Activated CD4-positive, alpha-beta T cell treated with anti-CD3 and anti-CD28 coated beads for 36 hours (primary cell): ENCODE results near the gene OLFML3. TPM values are rescaled to one million over a fixed set of nuclear protein-coding genes. Genes with fewer than 3 reads are reported as not detected.
A peak's percentile ranks its signal among the peaks of the same experiment; 100 is the strongest.

Experiments used
- ATAC-seq: fragments of 200-7000 bp; cut with Tn5 transposase; one replicate; pipeline ENCODE4 v1.10.0; 2021; ENCODE audit warnings: mild to moderate bottlenecking, moderate library complexity
- CTCF ChIA-PET: fragments of 350-600 bp; sonication (Branson Sonifier 250); formaldehyde crosslinking; loops from one replicate; lab custom pipeline; 2021; ENCODE audit warnings: antibody characterized with exemption; lab: Charles Lee
- POLR2A ChIA-PET: fragments of 350-600 bp; sonication (Branson Sonifier 250); formaldehyde crosslinking; loops from one replicate; lab custom pipeline; 2021; ENCODE audit warnings: antibody characterized with exemption, inconsistent platforms; lab: Charles Lee
- DNase-seq: peaks from one replicate; pipeline ENCODE4 v3.0.0-alpha.2; 2020
- H3K27ac Mint-ChIP-seq: one replicate; pipeline ENCODE4 v1.8.0; 2021; ENCODE audit warnings: mixed read lengths
- H3K27me3 Mint-ChIP-seq: one replicate; pipeline ENCODE4 v1.8.0; 2021; ENCODE audit warnings: mixed read lengths
- H3K36me3 Mint-ChIP-seq: one replicate; pipeline ENCODE4 v1.8.0; 2021; ENCODE audit warnings: low read depth, mixed read lengths
- H3K4me1 Mint-ChIP-seq: one replicate; pipeline ENCODE4 v1.8.0; 2021; ENCODE audit warnings: mixed read lengths
- H3K4me3 Mint-ChIP-seq: one replicate; pipeline ENCODE4 v1.8.0; 2021; ENCODE audit warnings: mild to moderate bottlenecking, moderate library complexity, mixed read lengths
- H3K9me3 Mint-ChIP-seq: one replicate; pipeline ENCODE4 v1.8.0; 2021; ENCODE audit warnings: low read depth, mixed read lengths
- intact Hi-C, 2 experiments: fragments of 100-400 bp; cut with DNase I in 1 of 2; cut with micrococcal nuclease in 1 of 2; formaldehyde crosslinking; loops; one replicate each; pipeline versions ENCODE4 v1.14.2 to v1.15.1; 2022 to 2024; cut with DNase I, micrococcal nuclease
- total RNA-seq, 2 experiments: library from RNA; stranded (reverse); gene quantifications; one replicate each; pipeline ENCODE4 v1.2.3, GENCODE V29; 2021

The OLFML3 gene, protein sequence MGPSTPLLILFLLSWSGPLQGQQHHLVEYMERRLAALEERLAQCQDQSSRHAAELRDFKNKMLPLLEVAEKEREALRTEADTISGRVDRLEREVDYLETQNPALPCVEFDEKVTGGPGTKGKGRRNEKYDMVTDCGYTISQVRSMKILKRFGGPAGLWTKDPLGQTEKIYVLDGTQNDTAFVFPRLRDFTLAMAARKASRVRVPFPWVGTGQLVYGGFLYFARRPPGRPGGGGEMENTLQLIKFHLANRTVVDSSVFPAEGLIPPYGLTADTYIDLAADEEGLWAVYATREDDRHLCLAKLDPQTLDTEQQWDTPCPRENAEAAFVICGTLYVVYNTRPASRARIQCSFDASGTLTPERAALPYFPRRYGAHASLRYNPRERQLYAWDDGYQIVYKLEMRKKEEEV
- total RNA-seq, result under 1 TPM in 1 of 2 experiments, not detected in 1; 0.11 TPM

GRCh38 chr1:113978863-113979702 lies at the start of gene OLFML3:
OLFML3 (plus strand) TSS chr1:113979474; CDS start chr1:113979517, 43 bp downstream.
- POLR2A ChIA-PET, result interaction anchor here (1.0 kb wide), 1 partner anchor 304 kb away, joined by 3 read pairs; no protein-coding TSS in a partner anchor
- no peaks in the 10 kb centered on the region for H3K27me3 Mint-ChIP-seq
- H3K9me3 Mint-ChIP-seq, result no peaks in the 10 kb centered on the region
- peaks cover 12% of the 10 kb centered on the region for H3K36me3 Mint-ChIP-seq
- no peak within 1 kb of the TSS for H3K27ac Mint-ChIP-seq
- intact Hi-C loops, result loop anchor here (1.0 to 10.0 kb wide), 8 partner anchors 47 to 1086 kb away; partner anchors contain the start of genes HIPK1 (in 1 of the 2) and SYT6 (in 1 of the 2)
- H3K4me3 Mint-ChIP-seq, result no peak within 1 kb of the TSS
- CTCF ChIA-PET, result interaction anchor here (0.6 to 2.0 kb wide), 20 partner anchors 9 to 580 kb away, joined by 3 to 22 read pairs (median 4); partner anchors contain the start of gene AP4B1
- peaks cover 42% of the 10 kb centered on the region for H3K4me1 Mint-ChIP-seq
- ATAC-seq (peak; percentile 51), DNase-seq (peak; percentile 79)

DNA sequence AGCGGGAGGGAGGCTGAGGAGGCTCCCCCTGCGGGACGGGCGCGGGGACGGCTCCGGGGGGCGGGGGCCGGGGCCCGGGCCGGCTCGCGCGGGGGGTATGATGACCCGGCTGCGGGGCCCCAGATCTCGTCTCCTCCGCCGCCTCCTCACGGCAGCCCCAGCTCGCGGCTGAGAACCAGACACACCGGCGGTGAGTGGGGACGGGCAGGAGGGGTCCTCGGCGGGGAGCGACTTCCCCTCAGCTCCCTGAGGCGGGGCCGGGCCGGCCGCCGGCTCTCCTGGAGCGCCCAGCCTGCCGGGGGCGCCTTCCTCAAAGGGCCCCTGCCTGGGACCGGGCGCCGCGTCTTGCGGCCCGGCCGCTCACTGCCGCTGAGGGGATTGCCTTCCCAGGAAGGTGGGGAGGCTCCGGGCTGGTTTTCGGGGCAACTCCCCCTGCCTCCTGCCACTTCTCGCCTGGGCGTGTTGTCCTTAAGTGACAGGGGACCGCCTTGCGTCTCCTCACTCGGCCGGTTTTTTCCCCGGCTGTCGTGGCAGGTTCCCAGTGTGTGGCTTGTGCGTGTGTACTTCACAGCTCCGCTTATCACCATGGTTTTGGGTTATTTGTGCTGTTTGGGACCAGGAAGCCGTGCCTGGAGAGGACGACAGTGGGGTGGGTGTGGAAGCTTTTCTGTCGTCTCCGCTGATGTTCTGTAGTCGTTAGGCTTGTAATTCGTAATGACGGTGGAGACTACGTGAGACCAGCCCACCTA lies 49.4 kb upstream of the OLFML3 start:
- Mint-ChIP-seq H3K27ac (peak overlapping the region; percentile 90), H3K27me3 (no peaks in the 10 kb centered on the region), H3K4me1 (peaks cover 46% of the 10 kb centered on the region), H3K9me3 (no peaks in the 10 kb centered on the region), H3K36me3 (peaks cover 11% of the 10 kb centered on the region), H3K4me3 (peak overlapping the region; percentile 84)
- intact Hi-C loops, result loop anchor here (1.0 to 5.0 kb wide), 14 partner anchors 17 to 1311 kb away; partner anchors contain the start of genes DCLRE1B (in 2 of the 2), OLFML3 (in 2 of the 2), PTPN22 (in 2 of the 2) and RSBN1 (in 2 of the 2)
- POLR2A ChIA-PET, result interaction anchor here (0.6 to 4.3 kb wide), 16 partner anchors 10 to 1159 kb away, joined by 3 to 78 read pairs (median 4); partner anchors contain the start of genes AP4B1, DCLRE1B, PHTF1 and RSBN1
- CTCF ChIA-PET, result interaction anchor here (0.9 to 13.6 kb wide), 13 partner anchors 10 to 118 kb away, joined by 3 to 155 read pairs (median 5); partner anchors contain the start of genes AP4B1, DCLRE1B and RSBN1
- ATAC-seq, result peak; percentile 40
- peak; percentile 82 for DNase-seq

DNA sequence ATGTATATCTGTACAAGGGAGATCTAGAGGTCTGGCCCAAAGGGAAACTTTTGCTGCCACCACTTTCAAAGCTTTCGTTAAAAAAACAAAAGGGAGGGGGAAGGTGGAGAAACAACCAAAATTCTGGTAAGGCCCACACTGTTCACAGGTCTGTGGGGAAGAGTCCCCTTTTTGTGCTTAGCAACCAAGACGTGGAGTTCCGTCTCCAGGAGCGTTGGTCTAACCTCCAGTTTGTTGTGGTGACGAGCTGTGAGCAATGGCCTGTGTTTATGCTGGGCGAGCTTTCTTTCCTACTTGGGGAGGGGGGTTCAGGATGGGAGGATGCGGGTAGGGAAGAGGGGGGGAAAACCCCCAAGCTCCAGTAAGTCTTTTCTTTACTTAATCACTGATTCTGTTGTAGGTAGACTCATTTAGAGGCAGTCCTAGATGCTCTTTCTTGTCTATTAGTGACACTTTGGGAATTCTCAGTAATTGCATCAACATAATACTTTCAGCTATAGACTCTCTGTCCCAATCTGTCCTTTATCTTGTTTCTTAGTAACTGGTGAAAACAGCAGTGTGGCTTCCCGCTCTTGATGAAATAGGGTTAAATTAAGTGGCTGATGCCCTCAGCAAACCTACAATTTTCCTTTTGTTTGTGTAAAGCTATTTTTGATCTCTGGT lies 48.6 kb upstream of the OLFML3 start:
- Mint-ChIP-seq H3K9me3 (no peaks in the 10 kb centered on the region), H3K27me3 (no peaks in the 10 kb centered on the region), H3K27ac (peak overlapping the region; percentile 90), H3K4me1 (peaks cover 53% of the 10 kb centered on the region), H3K4me3 (peak overlapping the region; percentile 84), H3K36me3 (peaks cover 17% of the 10 kb centered on the region)
- POLR2A ChIA-PET, result interaction anchor here (0.6 to 4.3 kb wide), 12 partner anchors 10 to 171 kb away, joined by 3 to 78 read pairs (median 4); partner anchors contain the start of genes AP4B1, DCLRE1B, PHTF1 and RSBN1
- ATAC-seq (peak; percentile 63), DNase-seq (peak; percentile 81)
- intact Hi-C loops, result loop anchor here (1.0 to 5.0 kb wide), 7 partner anchors 10 to 1312 kb away; partner anchors contain the start of genes CAPZA1 (in 1 of the 2), MAGI3 (in 1 of the 2), OLFML3 (in 1 of the 2) and PTPN22 (in 1 of the 2)
- CTCF ChIA-PET, result interaction anchor here (0.7 to 13.6 kb wide), 12 partner anchors 9 to 118 kb away, joined by 3 to 155 read pairs (median 4); partner anchors contain the start of genes AP4B1, DCLRE1B and RSBN1

- intact Hi-C loops, result loop anchor here (1.0 to 5.0 kb wide), 4 partner anchors 9 to 1313 kb away; partner anchors contain the start of genes CAPZA1 (in 1 of the 2), OLFML3 (in 1 of the 2) and ST7L (in 1 of the 2)
- no peak for ATAC-seq
- peaks cover 17% of the 10 kb centered on the region for H3K36me3 Mint-ChIP-seq
- CTCF ChIA-PET, result interaction anchor here (0.7 to 13.6 kb wide), 6 partner anchors 9 to 99 kb away, joined by 4 to 155 read pairs (median 20); partner anchors contain the start of genes AP4B1 and DCLRE1B
- no peaks in the 10 kb centered on the region for H3K27me3 Mint-ChIP-seq
- H3K4me3 Mint-ChIP-seq, result peak overlapping the region; percentile 84
- H3K9me3 Mint-ChIP-seq, result no peaks in the 10 kb centered on the region
- DNase-seq, result no peak
- peak overlapping the region; percentile 90 for H3K27ac Mint-ChIP-seq
- H3K4me1 Mint-ChIP-seq, result peaks cover 61% of the 10 kb centered on the region
- POLR2A ChIA-PET, result interaction anchor here (0.6 to 4.3 kb wide), 7 partner anchors 9 to 572 kb away, joined by 3 to 78 read pairs (median 5); partner anchors contain the start of genes AP4B1 and DCLRE1B
Observed at GRCh38 chr1:113931451-113931851, 47.8 kb upstream of the OLFML3 start.

- ChIA-PET CTCF (interaction anchor here (0.9 to 13.6 kb wide), 2 partner anchors 16 to 122 kb away, joined by 3 to 155 read pairs; partner anchors contain the start of gene RSBN1), POLR2A (no interaction called here)
- Mint-ChIP-seq H3K27me3 (no peaks in the 10 kb centered on the region), H3K27ac (peak overlapping the region; percentile 90), H3K4me1 (peaks cover 67% of the 10 kb centered on the region), H3K4me3 (peak overlapping the region; percentile 84), H3K36me3 (peaks cover 26% of the 10 kb centered on the region), H3K9me3 (no peaks in the 10 kb centered on the region)
- ATAC-seq, result no peak
- DNase-seq, result no peak
- intact Hi-C loops, result loop anchor here in 1 of 2 experiments (5.0 kb wide), 1 partner anchor 43 kb away; the partner anchor contains the start of gene OLFML3
Observed at GRCh38 chr1:113934006-113934405, 45.3 kb upstream of the OLFML3 start.

GRCh38 chr1:113934511-113935055 lies 44.7 kb upstream of the OLFML3 start:
- ATAC-seq, result no peak
- H3K36me3 Mint-ChIP-seq, result peaks cover 29% of the 10 kb centered on the region

GRCh38 chr1:113935176-113935575 lies 44.1 kb upstream of the OLFML3 start:
- ChIA-PET POLR2A (interaction anchor here (0.6 kb wide), 2 partner anchors 39 to 129 kb away, joined by 4 to 5 read pairs; no protein-coding TSS in a partner anchor), CTCF (interaction anchor here (0.6 to 13.6 kb wide), 4 partner anchors 15 to 168 kb away, joined by 3 to 155 read pairs (median 6); no protein-coding TSS in a partner anchor)
- Mint-ChIP-seq H3K27ac (peak overlapping the region; percentile 61), H3K36me3 (peaks cover 29% of the 10 kb centered on the region), H3K27me3 (no peaks in the 10 kb centered on the region), H3K4me3 (no peak overlapping the region), H3K9me3 (no peaks in the 10 kb centered on the region), H3K4me1 (peaks cover 79% of the 10 kb centered on the region)
- ATAC-seq, result no peak
- no peak for DNase-seq
- intact Hi-C loops, result no loop called here

More at GRCh38 chr1:113934511-113935055, 44.7 kb upstream of the OLFML3 start:
- DNase-seq, result no peak
- peak overlapping the region; percentile 84 for H3K4me3 Mint-ChIP-seq
- POLR2A ChIA-PET, result interaction anchor here (0.6 kb wide), 2 partner anchors 40 to 128 kb away, joined by 4 to 5 read pairs; no protein-coding TSS in a partner anchor
- H3K27me3 Mint-ChIP-seq, result no peaks in the 10 kb centered on the region
- H3K9me3 Mint-ChIP-seq, result no peaks in the 10 kb centered on the region
- H3K4me1 Mint-ChIP-seq, result peaks cover 73% of the 10 kb centered on the region
- peak overlapping the region; percentile 90 for H3K27ac Mint-ChIP-seq
- CTCF ChIA-PET, result interaction anchor here (0.6 to 13.6 kb wide), 3 partner anchors 15 to 167 kb away, joined by 3 to 155 read pairs (median 4); no protein-coding TSS in a partner anchor
- intact Hi-C loops, result loop anchor here in 1 of 2 experiments (5.0 kb wide), 1 partner anchor 43 kb away; the partner anchor contains the start of gene OLFML3

GRCh38 chr1:113935970-113936369 lies 43.3 kb upstream of the OLFML3 start:
- Mint-ChIP-seq H3K4me1 (peaks cover 86% of the 10 kb centered on the region), H3K4me3 (no peak overlapping the region), H3K36me3 (peaks cover 37% of the 10 kb centered on the region), H3K9me3 (no peaks in the 10 kb centered on the region), H3K27me3 (no peaks in the 10 kb centered on the region), H3K27ac (peak overlapping the region; percentile 44)
- ChIA-PET POLR2A (no interaction called here), CTCF (interaction anchor here (2.1 to 13.6 kb wide), 2 partner anchors 14 to 22 kb away, joined by 8 to 155 read pairs; no protein-coding TSS in a partner anchor)
- DNase-seq (no peak), ATAC-seq (no peak)
- intact Hi-C loops, result no loop called here

DNA sequence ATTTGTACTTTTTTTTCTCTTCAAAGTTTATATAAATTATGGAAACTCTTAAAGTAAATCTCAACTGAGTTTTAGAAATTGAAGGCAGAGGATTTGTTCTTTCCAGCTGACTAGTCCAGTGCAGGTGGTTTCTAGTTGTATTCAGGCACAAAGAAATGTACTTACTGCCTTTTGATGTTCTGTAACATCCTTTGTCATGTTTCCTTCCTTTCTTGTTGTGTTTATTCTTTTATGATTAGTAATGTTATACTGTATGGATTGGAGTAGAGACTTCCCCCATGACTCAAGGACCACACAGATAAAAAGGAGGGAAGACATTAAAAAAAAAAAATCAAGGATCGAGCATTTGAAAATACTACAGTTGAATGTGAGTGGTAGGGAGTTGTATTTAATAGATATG lies 42.1 kb upstream of the OLFML3 start:
- H3K9me3 Mint-ChIP-seq, result no peaks in the 10 kb centered on the region
- intact Hi-C loops, result no loop called here
- H3K4me3 Mint-ChIP-seq, result peak overlapping the region; percentile 4
- CTCF ChIA-PET, result interaction anchor here (2.1 to 13.6 kb wide), 2 partner anchors 13 to 21 kb away, joined by 8 to 155 read pairs; no protein-coding TSS in a partner anchor
- DNase-seq (no peak), ATAC-seq (no peak)
- peak overlapping the region; percentile 70 for H3K27ac Mint-ChIP-seq
- no peaks in the 10 kb centered on the region for H3K27me3 Mint-ChIP-seq
- POLR2A ChIA-PET, result no interaction called here
- peaks cover 45% of the 10 kb centered on the region for H3K36me3 Mint-ChIP-seq
- H3K4me1 Mint-ChIP-seq, result peaks cover 85% of the 10 kb centered on the region
